SW480 (cell line): ENCODE data around the gene PPP1CA.

Experiments
- DNase-seq: peaks from one replicate; pipeline ENCODE4 v3.0.0-alpha.2; 2016; ENCODE audit warnings: low spot score

Gene PPP1CA

DNA sequence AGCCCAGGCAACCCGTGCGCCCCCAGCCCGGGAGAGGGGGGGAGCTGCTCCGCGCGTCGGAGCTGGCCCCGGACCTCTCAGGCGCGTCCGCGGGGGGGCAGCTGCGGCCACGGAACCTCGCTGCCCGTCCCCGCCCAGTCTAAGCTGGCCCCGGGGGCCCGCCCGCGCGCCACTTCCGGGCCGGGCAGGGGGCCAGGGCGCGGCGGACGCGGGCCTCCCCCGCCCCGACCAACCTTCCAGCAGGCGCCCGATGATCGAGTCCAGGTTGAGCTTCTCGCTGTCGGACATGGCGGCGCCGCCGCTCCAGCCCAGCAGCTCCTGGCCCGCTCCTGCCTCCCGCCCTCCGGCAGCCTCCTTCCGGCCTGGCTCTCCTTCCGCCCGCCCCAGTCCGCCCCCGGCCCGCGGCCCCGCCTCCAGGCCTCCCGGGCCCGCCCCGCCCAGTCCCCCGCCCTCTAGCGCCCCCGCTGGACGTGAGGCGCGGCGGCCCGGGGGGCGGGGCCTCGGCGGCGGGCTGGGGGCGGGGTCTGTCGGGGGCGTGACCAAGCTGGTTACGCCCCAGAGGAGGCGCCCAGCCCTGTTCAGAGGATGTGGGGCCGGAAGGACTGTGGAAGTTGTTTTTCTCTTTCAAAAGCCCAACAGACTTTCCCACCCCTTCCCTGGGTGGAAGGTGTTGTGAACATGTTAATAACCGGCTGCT, at the start of gene PPP1CA:
TSS of gene PPP1CA (minus strand) at position 364 of the 697 bp plus-strand sequence. CDS start at position 288, 76 bp downstream.
- peak; percentile 89 for DNase-seq

DNA sequence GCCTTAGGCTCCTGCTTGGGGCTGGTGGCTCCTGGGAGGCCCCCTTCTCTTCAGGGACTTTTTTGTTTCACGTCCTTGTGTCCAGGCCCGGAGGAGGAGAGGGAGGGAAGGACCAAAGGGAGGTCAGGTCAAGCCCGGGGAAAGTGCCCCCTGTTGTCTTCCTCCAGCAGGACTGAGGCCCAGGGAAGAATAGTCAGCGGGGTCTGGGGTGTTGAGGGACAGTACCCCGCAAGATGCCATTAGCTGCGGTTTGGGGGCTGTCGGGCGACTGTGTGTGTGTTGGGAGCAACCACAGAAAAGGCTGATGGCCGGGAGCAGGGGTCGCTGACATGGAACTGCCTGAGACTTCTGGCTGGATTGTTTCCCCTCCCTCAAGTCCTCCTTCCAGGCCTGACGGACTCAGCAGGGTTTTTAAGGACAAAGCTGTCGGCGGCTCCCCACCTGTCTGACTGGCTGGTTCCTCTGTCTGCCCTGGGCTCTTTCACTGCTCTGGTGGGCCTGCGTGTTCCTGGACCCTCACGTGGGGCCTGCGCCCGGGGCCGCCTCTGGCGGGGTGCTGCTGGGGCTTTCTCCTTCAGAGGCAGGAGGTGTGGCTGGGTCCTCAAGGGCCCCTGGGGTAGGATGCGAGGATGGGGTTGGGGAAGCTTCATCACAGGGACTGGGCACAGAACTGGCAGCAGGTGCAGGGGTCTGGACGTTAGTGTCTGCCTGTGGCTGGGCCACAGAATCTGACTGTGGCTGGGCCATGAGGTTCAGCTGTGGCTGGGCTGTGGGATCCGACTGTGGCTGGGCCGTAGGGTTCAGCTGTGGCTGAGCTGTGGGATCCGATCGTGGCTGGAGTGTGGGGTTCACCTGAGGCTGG, 49.4 kb upstream of the PPP1CA start:
- DNase-seq = no peak

DNA sequence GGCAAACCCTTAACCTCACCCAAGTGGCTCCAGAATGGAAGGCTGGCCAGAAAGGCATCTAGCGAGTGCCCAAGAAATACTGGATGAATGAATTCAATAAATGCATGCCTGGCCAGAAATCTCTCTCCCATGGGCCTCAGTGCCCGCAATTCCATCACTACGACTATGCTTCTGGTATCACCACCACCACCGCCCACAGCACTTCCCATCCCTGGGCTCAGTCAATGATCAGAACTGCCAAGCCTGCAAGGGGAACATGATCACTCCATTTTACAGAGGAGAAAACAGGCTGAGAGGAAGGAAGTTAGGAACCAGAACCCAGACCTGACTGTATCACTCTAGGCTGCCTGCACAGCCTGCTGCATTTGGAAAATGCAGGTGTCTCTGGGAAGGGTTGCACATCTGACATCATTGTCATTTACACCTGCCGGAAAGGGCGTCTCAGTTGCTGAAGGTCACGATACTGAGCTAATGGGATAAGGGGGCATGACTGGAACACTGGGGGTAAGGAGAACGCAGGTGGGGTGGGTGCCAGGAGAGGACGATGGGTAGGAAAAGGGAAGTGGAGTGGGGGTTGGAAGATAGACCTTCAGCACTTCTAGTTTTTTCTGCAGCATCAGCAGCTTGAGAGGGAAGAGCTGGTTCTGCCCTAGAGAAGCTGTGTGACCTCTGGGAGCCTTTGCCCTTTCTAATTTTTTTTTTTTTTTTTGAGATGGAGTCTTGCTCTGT, 47.6 kb upstream of the PPP1CA start:
- no peak for DNase-seq

DNA sequence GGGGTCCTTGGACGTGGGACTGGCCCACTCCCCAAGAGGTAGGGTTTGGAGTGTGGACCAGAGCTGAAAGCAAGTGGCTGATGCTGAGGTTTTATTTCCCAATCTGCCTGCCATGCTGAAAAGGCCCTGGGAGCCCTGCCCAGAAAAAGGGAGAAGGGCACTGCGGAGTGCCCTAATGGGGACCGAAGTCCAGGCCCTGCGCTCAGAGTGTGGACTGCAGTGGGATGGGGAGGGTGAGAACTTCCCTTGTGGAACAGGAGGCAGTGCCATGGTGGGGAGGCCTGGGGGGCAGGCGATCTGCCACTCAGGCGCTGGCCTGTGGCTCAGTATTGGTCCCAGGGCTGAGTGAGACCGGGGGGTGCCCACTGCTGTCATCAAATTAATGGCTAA, 46.6 kb upstream of the PPP1CA start:
- DNase-seq = no peak

DNA sequence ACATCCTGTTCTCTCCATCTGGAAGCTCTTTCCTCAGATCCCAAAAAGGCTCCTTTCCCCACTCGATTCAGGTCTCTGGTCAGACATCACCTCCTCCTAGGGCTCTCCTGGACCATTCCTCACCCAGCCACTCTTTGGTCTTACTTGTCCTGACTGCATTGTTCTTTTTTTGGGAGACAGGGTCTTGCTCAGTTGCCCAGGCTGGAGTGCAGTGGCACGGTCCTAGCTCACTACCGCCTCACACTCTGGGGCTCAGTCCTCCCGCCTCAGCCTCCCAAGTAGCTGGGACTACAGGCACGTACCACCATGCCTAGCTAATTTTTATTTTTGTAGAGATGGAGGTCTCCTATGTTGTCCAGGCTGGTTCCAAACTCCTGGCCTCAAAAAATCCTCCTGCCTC, 43.9 kb upstream of the PPP1CA start:
- no peak for DNase-seq

DNA sequence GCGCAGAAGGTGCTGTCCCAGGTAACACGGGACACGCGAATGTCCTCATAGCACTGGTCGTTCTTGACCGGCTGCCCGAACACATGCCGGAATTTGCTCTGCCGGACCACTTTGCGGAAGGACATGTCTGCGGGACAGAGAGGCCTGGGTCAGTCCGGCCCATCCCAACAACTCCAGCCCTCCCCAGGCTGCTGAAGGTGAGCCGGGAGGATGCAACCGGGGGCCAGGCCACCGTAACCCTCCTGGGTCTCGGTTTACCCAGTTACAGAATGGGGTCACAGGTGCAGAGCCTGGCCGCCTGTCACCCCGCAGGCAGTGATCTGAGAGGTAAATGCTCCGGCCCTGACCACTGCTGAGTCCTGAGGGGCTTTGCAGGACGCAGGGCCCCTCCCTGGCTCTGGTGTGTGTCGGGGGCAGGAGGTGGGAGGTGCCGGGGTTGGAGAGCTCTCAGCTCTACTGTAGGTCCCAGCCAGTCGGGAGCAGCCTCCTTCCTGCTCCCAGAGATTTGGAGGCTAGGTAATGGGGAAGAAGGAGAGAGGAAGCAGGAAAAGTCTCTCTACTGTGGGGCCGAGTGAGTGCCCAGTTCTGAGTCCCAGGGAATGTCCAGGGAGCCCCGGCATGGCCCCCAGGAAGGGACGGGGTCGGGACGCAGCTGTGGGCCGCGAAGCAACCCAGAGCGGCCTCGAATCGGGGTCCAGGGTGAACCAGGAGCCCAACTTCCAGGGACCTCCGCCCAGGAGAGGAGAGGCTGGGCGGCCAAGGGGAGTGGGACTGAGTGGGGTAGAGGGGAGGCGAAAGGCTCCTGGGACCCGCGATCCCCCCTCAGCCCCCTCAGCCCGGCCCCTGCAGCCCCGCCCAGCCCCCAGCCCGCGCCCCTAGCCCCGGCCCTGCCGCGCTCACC, 41.1 kb upstream of the PPP1CA start:
- DNase-seq = no peak

DNA sequence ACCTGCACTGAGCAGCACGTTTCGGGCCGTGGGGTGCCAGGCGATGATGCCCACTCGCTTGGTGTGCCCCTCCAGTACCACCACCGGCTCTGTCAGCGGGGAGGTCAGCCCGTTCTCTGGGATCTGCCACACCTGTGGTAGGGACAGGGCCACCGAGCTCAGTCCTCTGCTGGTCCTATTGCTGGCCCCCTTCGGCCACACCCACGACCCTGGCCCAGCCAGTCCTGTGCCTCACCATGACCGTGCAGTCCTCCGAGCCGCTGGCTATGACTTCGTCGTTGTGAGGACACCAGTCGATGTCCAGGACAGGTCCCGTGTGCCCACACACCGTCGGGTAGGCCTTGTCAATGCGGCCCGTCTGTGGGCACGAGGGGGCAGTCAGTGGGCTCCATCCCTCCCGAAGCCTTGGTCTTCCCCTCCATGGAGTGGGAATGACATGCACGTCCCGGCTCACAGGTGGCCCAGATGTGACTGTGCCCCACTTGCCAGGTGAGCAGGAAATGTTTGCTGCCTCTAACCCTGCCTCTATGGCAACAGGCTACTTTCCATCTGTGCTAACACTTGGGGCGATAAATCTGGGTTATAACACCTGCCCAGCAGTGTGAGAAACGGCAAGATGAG, 40.2 kb upstream of the PPP1CA start:
- no peak for DNase-seq

DNA sequence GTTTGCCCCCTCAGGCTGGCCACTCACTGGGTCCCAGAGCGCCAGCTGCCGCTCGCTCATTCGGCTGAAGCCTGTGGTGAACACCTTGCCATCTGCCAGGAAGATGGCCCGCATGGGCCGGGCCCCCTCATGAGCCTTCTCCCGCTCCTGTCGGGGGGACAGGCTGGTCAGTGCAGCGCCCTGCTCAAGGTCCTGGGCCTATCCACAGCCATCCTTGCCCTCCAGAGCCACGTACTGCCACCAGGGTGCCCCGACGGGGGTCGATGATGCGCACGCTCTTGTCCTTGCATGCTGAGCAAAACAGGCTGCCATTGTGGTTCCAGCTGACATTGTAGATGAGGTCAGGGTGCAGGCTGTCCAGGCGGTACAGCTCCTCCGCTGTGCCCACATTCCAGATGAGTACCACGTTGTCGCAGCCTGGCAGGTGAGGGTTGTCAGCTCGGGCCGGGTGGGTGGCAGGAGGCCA, 39.5 kb upstream of the PPP1CA start:
- DNase-seq = no peak

DNA sequence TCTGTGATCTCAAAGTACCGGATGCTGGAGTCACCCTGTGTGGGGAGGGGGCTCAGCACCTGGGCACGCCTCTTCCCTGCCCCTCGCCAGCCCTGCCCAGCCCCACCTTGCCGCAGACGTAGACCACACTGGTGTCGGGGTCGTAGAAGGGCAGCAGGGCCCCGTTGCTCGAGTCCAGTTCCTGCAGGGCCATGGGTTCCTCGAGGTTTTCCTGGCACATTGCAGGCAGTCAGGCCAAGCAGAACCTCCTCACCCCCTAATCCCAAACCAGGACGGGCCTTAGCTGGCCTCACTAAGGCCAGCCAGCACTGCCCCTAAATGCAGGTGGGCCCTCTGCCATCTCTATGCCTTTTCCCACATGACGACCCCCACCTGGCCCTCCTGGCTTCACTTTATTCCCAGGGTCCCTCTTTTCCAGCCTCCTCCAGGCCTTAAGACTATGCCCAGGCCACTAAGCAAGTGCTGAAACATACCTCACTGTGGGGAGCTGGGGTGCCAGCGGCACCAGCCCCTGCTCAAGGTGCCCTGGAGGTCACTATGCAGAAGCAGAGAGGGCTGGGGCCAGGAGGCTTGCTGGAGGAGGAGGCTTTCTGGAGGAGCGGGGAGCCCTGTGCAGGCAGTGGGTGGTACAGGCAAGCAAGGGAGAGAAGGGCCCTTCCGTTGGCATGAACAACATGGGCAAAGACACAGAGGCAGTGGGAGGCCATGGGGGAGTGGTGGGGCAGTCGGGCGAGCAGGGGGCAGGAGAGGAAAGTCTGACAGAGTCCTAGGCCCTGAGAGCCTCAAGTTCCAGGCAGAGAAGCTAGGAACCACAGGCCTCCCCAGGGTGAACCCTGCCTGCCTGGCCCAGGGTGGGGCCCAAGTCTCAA, 38.8 kb upstream of the PPP1CA start:
- DNase-seq = no peak

DNA sequence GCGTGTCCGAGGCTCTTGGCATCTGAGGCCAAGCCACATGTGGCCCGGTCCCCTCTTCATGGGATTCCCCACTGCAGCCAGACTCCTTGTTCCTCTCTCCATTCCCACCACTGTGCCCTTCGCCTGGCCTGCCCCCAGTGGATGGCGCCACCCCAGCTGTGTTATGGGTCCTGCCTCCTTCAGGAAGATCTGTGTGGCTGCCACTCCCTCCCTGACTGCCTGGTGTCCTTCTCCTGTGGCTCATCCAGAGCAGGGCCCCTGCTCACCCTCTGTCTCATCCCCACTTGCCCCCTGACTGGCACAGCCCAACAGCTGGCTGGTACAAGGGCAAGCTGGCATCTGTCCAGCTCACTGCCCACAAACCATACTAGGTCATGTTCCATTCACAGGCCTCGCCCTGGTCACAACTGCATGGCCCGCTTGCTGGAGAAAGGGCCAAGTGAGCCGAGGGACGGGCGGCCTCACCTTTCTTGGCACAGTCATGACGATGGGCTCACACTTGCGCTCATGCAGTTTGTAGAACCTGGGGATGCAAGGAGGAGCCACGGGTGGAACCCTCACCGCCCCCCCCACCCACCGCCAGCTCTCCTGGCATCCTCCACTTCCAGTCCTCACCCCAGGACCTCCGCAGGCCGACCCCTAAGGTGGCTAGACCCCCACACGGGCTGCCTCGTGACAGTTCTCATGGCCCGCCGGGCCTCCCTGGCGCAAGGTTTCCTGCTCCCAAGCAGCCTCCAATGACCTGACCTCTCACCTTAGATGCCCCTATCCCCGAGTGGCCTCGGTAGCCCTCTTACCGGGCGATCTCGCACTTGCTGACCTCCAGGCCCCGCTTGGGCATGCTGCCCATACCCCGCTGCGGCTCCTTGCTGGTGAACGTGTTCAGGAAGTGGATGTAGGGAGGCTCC, 37.9 kb upstream of the PPP1CA start:
- peak; percentile 60 for DNase-seq

DNA sequence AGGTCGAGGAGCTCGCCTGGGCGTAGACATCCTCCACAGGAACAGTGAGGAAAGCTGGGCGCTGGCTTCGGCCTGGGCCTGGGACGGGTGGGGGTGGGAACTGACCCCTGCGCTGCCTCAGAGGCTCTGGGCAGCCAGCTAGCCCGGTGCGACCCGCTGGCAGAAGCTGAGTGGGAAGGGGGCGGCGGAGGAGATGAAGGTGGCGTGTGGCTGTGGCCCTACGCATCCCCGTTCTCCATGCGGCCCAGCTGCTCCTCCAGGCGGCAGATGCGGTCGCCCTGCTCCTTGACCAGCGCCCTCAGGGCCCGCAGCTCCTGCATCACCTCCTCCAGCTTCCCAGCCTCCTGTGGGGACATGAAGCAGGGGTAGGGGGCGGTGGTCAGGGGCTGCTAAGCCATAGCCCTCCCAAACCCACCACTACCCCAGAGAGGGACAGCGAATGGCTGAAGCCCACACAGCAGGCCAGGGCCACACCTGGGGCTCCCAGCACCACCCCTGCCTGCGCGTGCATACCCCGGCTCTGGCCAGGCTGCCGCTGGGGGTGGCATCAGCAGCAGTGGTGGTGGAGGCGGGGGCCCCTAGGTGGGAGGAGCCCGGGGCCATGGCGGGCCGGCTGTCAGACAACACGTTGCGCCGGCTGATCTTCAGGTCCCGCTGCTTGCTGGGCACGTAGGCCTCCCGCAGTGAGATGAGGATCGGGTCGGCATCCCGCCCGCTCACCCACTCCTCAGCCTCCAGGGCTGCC, 36.7 kb upstream of the PPP1CA start:
- no peak for DNase-seq

DNA sequence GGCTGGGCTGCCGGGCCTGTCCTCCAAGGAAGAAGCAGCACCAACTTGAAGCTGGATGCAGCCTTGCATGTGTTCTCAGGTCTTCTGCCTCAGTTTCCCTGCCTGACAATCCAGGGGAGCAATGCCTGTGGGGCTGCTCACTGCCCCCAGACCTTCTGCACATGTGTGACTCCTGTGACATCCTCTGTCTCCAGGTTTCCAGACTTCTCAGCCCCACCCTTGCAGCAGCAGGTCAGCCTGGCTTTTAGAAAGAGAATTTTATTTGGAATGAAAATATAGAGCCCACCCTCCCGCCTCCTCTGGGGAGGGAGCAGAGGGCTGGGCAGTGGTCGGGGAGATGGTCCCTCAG, 36.1 kb upstream of the PPP1CA start:
- no peak for DNase-seq

DNA sequence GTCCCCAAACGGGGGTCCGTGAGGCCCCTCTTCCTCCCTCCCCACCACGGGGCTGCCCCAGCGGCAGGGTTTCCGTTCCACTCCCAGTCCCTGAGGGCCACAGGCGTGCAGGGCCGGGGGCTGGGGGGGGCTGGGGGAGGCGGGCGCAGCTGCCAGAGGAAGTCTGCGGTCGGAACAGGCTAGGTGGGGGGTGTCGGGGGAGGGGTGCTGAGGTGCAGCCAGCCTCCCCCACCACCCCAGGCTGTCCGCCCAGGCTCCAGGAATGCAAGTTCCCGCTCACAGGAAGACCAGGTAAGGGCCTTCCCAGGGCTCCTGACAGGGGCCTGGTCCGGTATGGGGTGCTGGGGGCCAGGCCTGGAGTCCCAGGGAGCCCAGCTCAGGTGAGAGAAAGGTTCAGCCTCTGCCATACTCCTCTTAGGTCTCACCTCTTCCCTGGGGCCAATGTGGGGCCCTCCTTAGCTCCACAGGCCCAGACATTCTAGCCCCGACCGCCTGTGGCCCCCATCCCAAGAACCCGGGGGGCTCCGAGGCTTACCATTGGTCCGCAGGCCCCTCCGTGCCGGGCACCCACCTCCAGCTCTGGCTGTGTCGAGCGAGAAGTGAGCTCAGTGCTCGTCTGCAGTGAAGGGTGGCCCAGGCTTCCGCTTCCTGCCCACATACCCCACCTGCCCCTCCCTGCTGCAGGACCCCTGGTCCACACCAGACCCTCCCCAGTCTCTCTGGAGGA, 35.6 kb upstream of the PPP1CA start, which contains the start of gene PTPRCAP:
TSS of gene PTPRCAP (minus strand) at position 601 of the 727 bp plus-strand sequence. CDS start at position 538, 63 bp downstream.
- DNase-seq = no peak

DNA sequence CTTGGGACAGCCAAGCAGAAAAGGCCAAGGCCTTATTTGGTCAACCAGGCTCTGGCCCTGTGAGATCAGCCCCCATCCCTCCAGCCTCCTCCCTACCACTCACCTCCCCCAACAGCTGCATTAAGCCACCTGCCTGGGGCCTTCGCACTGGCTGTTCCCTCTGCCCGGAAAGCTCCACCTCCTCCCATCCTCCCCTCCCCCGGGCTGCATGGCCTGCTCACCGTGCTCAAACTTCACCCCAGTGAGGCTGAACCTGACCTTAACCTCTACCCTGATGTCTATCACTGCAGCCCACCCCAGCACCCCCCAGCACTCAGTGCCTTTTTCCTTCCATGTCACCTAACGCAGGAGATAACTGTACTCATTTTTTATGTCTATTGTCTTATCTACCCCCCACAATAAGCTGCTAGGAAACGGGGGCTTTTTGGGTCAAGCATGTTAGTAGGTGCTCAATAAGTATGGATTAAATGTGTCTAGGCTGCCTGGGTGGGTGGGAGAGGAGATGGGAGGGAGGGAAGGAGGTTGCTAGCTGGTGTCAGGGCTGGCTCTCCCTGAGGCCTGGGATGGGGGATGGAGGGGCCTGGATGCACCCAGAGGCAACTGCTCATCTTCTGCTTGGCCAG, 34.9 kb upstream of the PPP1CA start:
- DNase-seq = no peak

DNA sequence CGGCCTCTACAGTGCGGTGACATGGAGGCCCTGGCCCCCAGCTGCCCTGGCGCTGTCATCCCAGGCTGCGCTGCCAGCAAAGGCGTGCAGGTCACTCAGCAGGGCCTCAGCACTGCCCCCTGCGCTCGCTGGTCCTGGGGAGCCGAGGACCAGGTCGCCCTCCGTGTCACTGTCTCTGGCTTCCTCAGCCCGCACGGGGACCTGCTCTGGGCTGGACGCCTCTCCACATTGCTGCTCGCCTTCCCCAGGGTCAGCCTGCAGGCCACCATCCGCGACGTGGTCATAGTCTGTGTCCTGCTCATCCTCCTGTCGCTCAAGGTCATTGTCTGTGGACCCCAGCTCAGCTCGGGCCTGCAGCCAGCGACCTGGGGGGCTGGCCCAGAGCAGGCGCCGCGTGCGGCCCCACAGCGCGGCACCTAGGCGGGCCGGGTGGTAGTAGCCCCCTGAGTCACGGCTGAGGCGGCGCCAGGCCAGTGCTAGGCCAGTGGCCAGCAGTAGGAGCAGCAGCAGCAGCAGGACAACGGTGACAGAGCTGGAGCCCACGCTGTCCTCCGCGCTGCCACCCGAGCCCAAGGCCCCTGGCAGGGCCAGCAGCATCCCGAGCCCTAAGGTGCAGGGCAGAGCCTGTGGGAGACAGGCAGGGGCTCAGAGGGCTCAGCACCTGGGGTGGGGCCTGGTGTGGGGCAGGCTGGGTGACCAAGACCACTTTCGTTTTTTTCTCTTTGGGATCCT, 34.2 kb upstream of the PPP1CA start:
- no peak for DNase-seq

DNA sequence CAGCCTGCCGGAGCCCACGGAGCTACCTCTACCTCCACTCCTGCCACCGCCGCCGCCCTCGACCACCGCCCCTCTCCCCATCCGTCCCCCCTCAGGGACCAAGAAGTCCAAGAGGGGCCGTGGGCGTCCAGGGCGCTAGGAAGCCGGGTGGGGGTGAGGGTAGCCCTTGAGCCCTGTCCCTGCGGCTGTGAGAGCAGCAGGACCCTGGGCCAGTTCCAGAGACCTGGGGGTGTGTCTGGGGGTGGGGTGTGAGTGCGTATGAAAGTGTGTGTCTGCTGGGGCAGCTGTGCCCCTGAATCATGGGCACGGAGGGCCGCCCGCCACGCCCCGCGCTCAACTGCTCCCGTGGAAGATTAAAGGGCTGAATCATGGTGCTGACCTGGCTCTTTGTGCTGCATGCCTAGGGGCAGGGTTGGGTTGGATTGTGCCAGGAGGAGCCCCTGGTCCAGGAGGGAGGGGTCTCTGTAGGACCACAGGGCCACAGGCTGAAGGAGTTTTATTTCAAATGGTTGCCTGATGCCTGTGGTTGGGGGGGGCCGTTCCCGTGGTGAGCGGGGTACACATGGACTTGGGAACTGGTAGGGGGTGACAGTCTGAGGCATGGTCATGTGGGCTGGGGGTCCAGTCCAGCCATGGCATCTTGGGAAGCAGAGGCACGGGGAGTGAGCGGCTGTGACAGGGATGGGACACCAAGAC, 33.5 kb upstream of the PPP1CA start:
- no peak for DNase-seq
